GM12878 (cell line): ENCODE data around the gene PKM. TPM values are rescaled to one million over a fixed set of nuclear protein-coding genes. Genes with fewer than 3 reads are reported as not detected.

Experiments
- ATAC-seq: fragments of 200-7000 bp; cut with Tn5 transposase; 3 replicates; pipeline ENCODE4 v1.9.1; 2020; ENCODE audit warnings: mild to moderate bottlenecking, moderate library complexity
- BruUV-seq: library from RNA; stranded (reverse); fragments of 400-500 nt; replicated peaks from 2 replicates; lab custom pipeline; 2021; lab: Mats Ljungman, UMichigan
- CTCF ChIA-PET: fragments of 300-600 bp; sonication (Branson Sonifier 250); formaldehyde crosslinking; extraction: SDS; loops from one replicate; lab custom pipeline; 2021; ENCODE audit warnings: inconsistent platforms; lab: Yijun Ruan, JAX
- POLR2A ChIA-PET: fragments of 350-600 bp; formaldehyde crosslinking; extraction: SDS; loops from one replicate; lab custom pipeline; 2021; ENCODE audit warnings: inconsistent platforms; lab: Charles Lee
- RAD21 ChIA-PET: fragments of 300-600 bp; sonication (Branson Sonifier 250); formaldehyde crosslinking; loops from one replicate; lab custom pipeline; 2023; ENCODE audit warnings: antibody characterized with exemption; ENCODE audit not compliant: unreplicated experiment; lab: Charles Lee
- SMC1A ChIA-PET: fragments of 300-600 bp; sonication (Branson Sonifier 250); formaldehyde crosslinking; loops from one replicate; lab custom pipeline; 2023; ENCODE audit not compliant: unreplicated experiment, uncharacterized antibody; lab: Charles Lee
- DNase-seq: peaks from one replicate; pipeline ENCODE4 v3.0.0-alpha.2; 2011; ENCODE audit warnings: low read depth, low spot score
- FAIRE-seq: peaks from 3 replicates; lab custom pipeline; 2011; peaks lifted over from hg19 to GRCh38; lab: Jason Lieb, UNC
- H2AFZ ChIP-seq: 2 replicates; pipeline ENCODE4 v1.6.0; 2011; ENCODE audit warnings: low read depth, low read length, control low read depth; ENCODE audit not compliant: control insufficient read depth
- H3K27ac ChIP-seq: 2 replicates; pipeline ENCODE4 v1.5.1; 2011; ENCODE audit warnings: control low read depth; ENCODE audit not compliant: control insufficient read depth, insufficient read depth
- H3K27me3 ChIP-seq, 2 experiments: replicated peaks in 1 of 2; 2 replicates each; pipeline versions ENCODE4 v1.6.0 to v1.6.1; 2011; ENCODE audit warnings: low read length in 1 of 2; ENCODE audit not compliant: control insufficient read depth in 2 of 2, insufficient read depth in 2 of 2
- H3K36me3 ChIP-seq, 2 experiments: 2 replicates each; pipeline ENCODE4 v1.5.1; 2011; ENCODE audit warnings: low read length in 1 of 2; ENCODE audit not compliant: control insufficient read depth in 2 of 2, insufficient read depth in 2 of 2
- H3K4me1 ChIP-seq: 2 replicates; pipeline ENCODE4 v1.6.1; 2011; ENCODE audit warnings: mild to moderate bottlenecking, low read length, moderate library complexity, mixed read lengths; ENCODE audit not compliant: control insufficient read depth, insufficient read depth
- H3K4me2 ChIP-seq: 2 replicates; pipeline ENCODE4 v1.6.0; 2011; ENCODE audit warnings: control low read depth; ENCODE audit not compliant: control insufficient read depth, insufficient read depth
- H3K4me3 ChIP-seq: fragments of 200-600 bp; sonication (generic); 2 replicates; pipeline ENCODE4 v1.5.1; 2016
- H3K79me2 ChIP-seq: 2 replicates; pipeline ENCODE4 v1.6.0; 2011; ENCODE audit warnings: low read length; ENCODE audit not compliant: control insufficient read depth, insufficient read depth
- H3K9ac ChIP-seq: 2 replicates; pipeline ENCODE4 v1.8.0; 2011; ENCODE audit warnings: low read length, control low read depth, mixed read lengths; ENCODE audit not compliant: control insufficient read depth, insufficient read depth
- H3K9me3 ChIP-seq: replicated peaks from 3 replicates; pipeline ENCODE4 v1.5.1; 2011; ENCODE audit warnings: mild to moderate bottlenecking, low read length; ENCODE audit not compliant: control insufficient read depth, insufficient read depth
- H4K20me1 ChIP-seq: 2 replicates; pipeline ENCODE4 v1.6.0; 2011; ENCODE audit not compliant: control insufficient read depth, insufficient read depth
- BCL11A ChIP-seq: IDR thresholded peaks from 2 replicates; pipeline ENCODE4 v1.6.1; 2011; ENCODE audit warnings: low read depth, low read length
- BHLHE40 ChIP-seq, 2 experiments: fragments of 450-650 bp in 1 of 2; IDR thresholded peaks; 2 replicates each; pipeline ENCODE4 v1.6.1; 2011 to 2017; ENCODE audit warnings: low read depth in 2 of 2, borderline replicate concordance in 1 of 2, improper control_type of control experiment in 1 of 2, low read length in 1 of 2, mild to moderate bottlenecking in 1 of 2
- CBFB ChIP-seq: IDR thresholded peaks from 2 replicates; pipeline ENCODE4 v1.6.1; 2016; ENCODE audit warnings: antibody characterized with exemption, low read depth
- CBX5 ChIP-seq: sonication (generic); IDR thresholded peaks from 2 replicates; pipeline ENCODE4 v1.6.1; 2016; ENCODE audit warnings: low read depth, moderate library complexity, mild to moderate bottlenecking, inconsistent platforms
- CEBPB ChIP-seq, 2 experiments: fragments of 150-350 bp in 1 of 2; IDR thresholded peaks; 2 replicates each; pipeline ENCODE4 v1.6.1; 2012 to 2014; ENCODE audit warnings: low read depth in 2 of 2, low read length in 2 of 2, borderline replicate concordance in 1 of 2, inconsistent platforms in 1 of 2
- ESRRA ChIP-seq: IDR thresholded peaks from 2 replicates; pipeline ENCODE4 v1.6.1; 2012; ENCODE audit warnings: mild to moderate bottlenecking, low read length, improper control_type of control experiment
- MTA3 ChIP-seq: IDR thresholded peaks from 2 replicates; pipeline ENCODE4 v1.6.1; 2012; ENCODE audit warnings: low read length, inconsistent platforms, borderline replicate concordance
- NR2C2 ChIP-seq: IDR thresholded peaks from 2 replicates; pipeline ENCODE4 v1.6.1; 2011; ENCODE audit warnings: borderline replicate concordance, low read depth; ENCODE audit not compliant: control insufficient read depth, insufficient read length
- PAX8 ChIP-seq: fragments of 450-650 bp; IDR thresholded peaks from 2 replicates; pipeline ENCODE4 v1.6.1; 2017; ENCODE audit warnings: mild to moderate bottlenecking, moderate library complexity
- POU2F2 ChIP-seq: IDR thresholded peaks from 3 replicates; pipeline ENCODE4 v1.6.1; 2011; ENCODE audit warnings: low read depth, mild to moderate bottlenecking, low read length, borderline replicate concordance
- RAD51 ChIP-seq: fragments of 450-650 bp; IDR thresholded peaks from 2 replicates; pipeline ENCODE4 v1.6.1; 2016; ENCODE audit warnings: moderate library complexity, mild to moderate bottlenecking, inconsistent platforms
- SKIL ChIP-seq: fragments of 450-650 bp; IDR thresholded peaks from 2 replicates; pipeline ENCODE4 v1.6.1; 2017; ENCODE audit warnings: mild to moderate bottlenecking, low read depth, inconsistent platforms; ENCODE audit not compliant: poor library complexity, severe bottlenecking
- SREBF2 ChIP-seq: IDR thresholded peaks from 2 replicates; pipeline ENCODE4 v1.6.1; 2012; ENCODE audit warnings: mild to moderate bottlenecking, low read length
- STAT3 ChIP-seq: IDR thresholded peaks from 2 replicates; pipeline ENCODE4 v1.6.1; 2011; ENCODE audit warnings: low read depth, low read length, improper control_type of control experiment
- TARDBP ChIP-seq: IDR thresholded peaks from 2 replicates; pipeline ENCODE4 v1.6.1; 2016; ENCODE audit warnings: borderline replicate concordance
- ZNF207 ChIP-seq: fragments of 450-650 bp; IDR thresholded peaks from 2 replicates; pipeline ENCODE4 v1.6.1; 2014; ENCODE audit warnings: antibody characterized with exemption, mild to moderate bottlenecking, borderline replicate concordance
- ZNF384 ChIP-seq: IDR thresholded peaks from 2 replicates; pipeline ENCODE4 v1.6.1; 2012; ENCODE audit warnings: low read depth, mild to moderate bottlenecking, low read length, improper control_type of control experiment, borderline replicate concordance
- ZNF592 ChIP-seq: fragments of 450-650 bp; IDR thresholded peaks from 2 replicates; pipeline ENCODE4 v1.6.1; 2017; ENCODE audit warnings: mild to moderate bottlenecking, moderate library complexity
- WGBS: methylation state at CpG from one replicate; pipeline ENCODE4 v1.1.6; 2016; ENCODE audit warnings: low lambda C conversion rate; ENCODE audit not compliant: insufficient replicate concordance, insufficient coverage; ENCODE audit errors: missing lambda C conversion rate; 5-methylcytosine and 5-hydroxymethylcytosine counted together
- in situ Hi-C: fragments of 300-500 bp; cut with MboI; formaldehyde crosslinking; loops from 9 replicates; pipeline ENCODE4 v1.14.3; 2018; ENCODE audit warnings: mixed read lengths
- intact Hi-C: fragments of 100-400 bp; cut with micrococcal nuclease; formaldehyde crosslinking; loops from one replicate; pipeline ENCODE4 v1.14.2; 2022; ENCODE audit not compliant: unreplicated experiment
- polyA plus RNA-seq, 11 experiments: library from polyadenylated mRNA; depleted of rRNA in 4 of 11; unstranded in 6 of 11; stranded (reverse) in 5 of 11; fragments of >200 nt; fragmentation: Nextera tagmentation in 4 of 11; fragmentation: Illumina TruSeq in 1 of 11; extraction: Ambion mirVana in 4 of 11; extraction: Trizol in 1 of 11; gene quantifications; 1 replicate in 1 of 11; 2 replicates in 10 of 11; pipeline versions ENCODE4 v1.2.1 to v1.2.3, GENCODE V29; 2011 to 2016; ENCODE audit warnings: inconsistent platforms in 2 of 11, missing spikeins in 2 of 11, low read depth in 1 of 11
- total RNA-seq, 4 experiments: library from RNA; depleted of rRNA in 3 of 4; stranded (reverse); fragments of >200 nt in 3 of 4; fragmentation: Illumina TruSeq in 1 of 4; extraction: Trizol in 1 of 4; gene quantifications; 2 replicates each; pipeline versions ENCODE4 v1.2.1 to v1.2.3, GENCODE V29; 2013 to 2021

PKM gene
- total and polyA plus RNA-seq, 10 of the 15 experiments (the other 5 are each of a cell fraction or from before 2014, with no cell fraction given): 491 to 2,011 (median 1,433) TPM

DNA sequence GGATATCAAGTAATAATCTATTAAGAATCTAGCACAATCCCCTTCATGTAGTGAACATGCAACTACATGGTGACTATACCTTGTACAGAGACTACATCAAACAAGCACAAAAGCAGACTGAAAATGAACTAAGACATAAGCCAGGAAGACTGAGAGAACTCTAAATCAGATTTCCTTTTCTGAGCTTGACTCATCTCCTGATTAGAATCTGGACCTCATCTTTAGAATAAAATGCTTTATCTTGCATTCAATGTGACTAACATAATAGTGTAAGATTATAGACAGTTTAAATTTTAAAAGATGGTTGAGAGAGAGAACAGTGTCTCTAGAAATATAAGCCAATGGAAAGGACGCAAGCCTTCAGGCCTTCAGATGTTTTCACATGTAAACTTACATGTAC lies 17.5 kb upstream of the PKM start (continued):
- TF ChIP-seq BHLHE40 (IDR thresholded peaks at IDR 0.05; ENCODE audit: borderline replicate concordance in 1 of 2, low read depth in 2 of 2, low read length in 1 of 2) (no peak), NR2C2 (no peak), RAD51 (no peak), ZNF384 (no peak), ESRRA (no peak), CBX5 (no peak), TARDBP (no peak), STAT3 (no peak), CBFB (no peak)

DNA sequence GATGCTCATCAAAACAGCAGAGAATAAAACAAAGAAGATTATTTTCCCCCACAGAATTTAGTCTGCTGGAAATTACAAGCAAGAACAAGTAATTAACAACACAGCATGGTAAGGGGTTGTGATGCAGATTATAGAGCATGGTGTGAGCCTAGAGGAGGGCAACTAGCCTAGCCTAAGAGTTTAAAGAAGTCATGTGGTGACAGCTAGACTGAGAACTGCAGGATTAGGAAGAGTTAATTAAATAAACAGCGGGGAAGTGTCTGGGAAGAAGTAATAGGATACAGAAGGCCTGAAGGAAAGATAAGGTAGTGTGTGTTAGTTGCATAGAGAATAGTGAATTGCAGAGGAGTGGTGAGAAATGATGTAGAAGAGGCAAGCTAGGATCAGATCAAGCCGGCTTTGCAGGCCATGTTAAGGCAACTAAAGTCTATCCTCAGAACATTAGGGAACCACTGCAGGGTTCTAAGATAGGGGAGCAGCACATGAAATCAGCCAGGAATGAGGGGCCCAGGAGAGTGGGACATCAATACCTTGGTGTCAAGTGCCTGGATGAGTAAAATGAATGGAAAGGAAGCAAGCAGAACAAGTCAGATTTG lies 11.9 kb upstream of the PKM start:
- ATAC-seq (no peak), FAIRE-seq (no peak), DNase-seq (no peak)
- Histone ChIP-seq H3K4me1 (no peaks in the 10 kb centered on the region), H3K36me3 (peaks cover 6 to 12% of the 10 kb centered on the region in 2 experiments), H3K27ac (no peak overlapping the region), H3K9me3 (no peaks in the 10 kb centered on the region), H4K20me1 (no peaks in the 10 kb centered on the region), H3K4me3 (no peak overlapping the region), H3K4me2 (no peak overlapping the region), H3K27me3 (no peaks in the 10 kb centered on the region), H3K9ac (no peak overlapping the region), H2AFZ (no peak overlapping the region), H3K79me2 (no peaks in the 10 kb centered on the region)
- ChIA-PET RAD21 (interaction anchor here (1.4 kb wide), 1 partner anchor 11 kb away, joined by 4 read pairs; no protein-coding TSS in a partner anchor), SMC1A (interaction anchor here (1.6 kb wide), 1 partner anchor 16 kb away, joined by 6 read pairs; no protein-coding TSS in a partner anchor), POLR2A (interaction anchor here (0.7 to 1.6 kb wide), 2 partner anchors 16 to 36 kb away, joined by 3 to 9 read pairs; no protein-coding TSS in a partner anchor), CTCF (interaction anchor here (1.2 kb wide), 1 partner anchor 54 kb away, joined by 3 read pairs; no protein-coding TSS in a partner anchor)
- 98% methylated on average over 2 of the region's 2 CpGs for WGBS
- BruUV-seq: no TSS peak
- in situ Hi-C loops: no loop called here
- intact Hi-C loops: no loop called here
- TF ChIP-seq ZNF207 (no peak), SKIL (no peak), SREBF2 (no peak), ZNF592 (no peak), CEBPB (IDR thresholded peaks at IDR 0.05; ENCODE audit: borderline replicate concordance in 1 of 2, low read depth in 2 of 2, low read length in 2 of 2) (no peak), MTA3 (no peak), BCL11A (no peak), PAX8 (no peak), POU2F2 (no peak)
